Mucosa of descending colon (tissue), 3 donors: ENCODE data around the gene MMEL1. TPM values are rescaled to one million over a fixed set of nuclear protein-coding genes. Genes with fewer than 3 reads are reported as not detected.

Source experiments
- ATAC-seq: fragments of 200-7000 bp; cut with Tn5 transposase; one replicate; pipeline ENCODE4 v1.9.1; 2020; ENCODE audit warnings: mild to moderate bottlenecking, moderate library complexity
- DNase-seq, 3 donors: peaks; one replicate each; pipeline ENCODE4 v3.0.0-alpha.2; 2020
- H3K36me3 ChIP-seq: fragments of 200-600 bp; one replicate; pipeline ENCODE4 v1.8.0; 2021; ENCODE audit warnings: low read depth, mild to moderate bottlenecking
- H3K4me1 ChIP-seq: fragments of 200-600 bp; one replicate; pipeline ENCODE4 v1.8.0; 2021; ENCODE audit warnings: low read depth, mild to moderate bottlenecking
- H3K4me3 ChIP-seq: fragments of 200-600 bp; one replicate; pipeline ENCODE4 v1.8.0; 2021; ENCODE audit warnings: mild to moderate bottlenecking
- H3K9me3 ChIP-seq: fragments of 200-600 bp; one replicate; pipeline ENCODE4 v1.8.0; 2021; ENCODE audit warnings: mild to moderate bottlenecking
- CTCF ChIP-seq: fragments of 200-600 bp; IDR thresholded peaks from one replicate; pipeline ENCODE4 v1.8.0; 2022; ENCODE audit warnings: antibody characterized with exemption, mild to moderate bottlenecking
- intact Hi-C, 2 donors: fragments of 100-400 bp; cut with DNase I in 1 of 2; cut with micrococcal nuclease in 1 of 2; formaldehyde crosslinking; loops; one replicate each; pipeline versions ENCODE4 v1.11.0 to v1.11.1; 2022; cut with DNase I, micrococcal nuclease
- total RNA-seq, 3 donors: library from RNA; stranded (reverse); fragmentation: NEBNext Ultra II Directional in 2 of 3; extraction: Animal tissue kit (Norgen Biotek cat#: 25700) in 2 of 3; gene quantifications; one replicate each; pipeline versions ENCODE4 v1.2.1 to v1.2.4, GENCODE V29; 2021 to 2023
- donor health status: DM: no; HTN: no; CAD: no; lungs with moderate emphysema.
- donor health status: DM: no; HTN: no; CAD: no.
- donor health status: DM: no; HTN: yes; CAD: no.

MMEL1 gene
- total RNA-seq, 3 donors from 2014 or later = 4.2 to 10.9 (median 9.4) TPM

DNA sequence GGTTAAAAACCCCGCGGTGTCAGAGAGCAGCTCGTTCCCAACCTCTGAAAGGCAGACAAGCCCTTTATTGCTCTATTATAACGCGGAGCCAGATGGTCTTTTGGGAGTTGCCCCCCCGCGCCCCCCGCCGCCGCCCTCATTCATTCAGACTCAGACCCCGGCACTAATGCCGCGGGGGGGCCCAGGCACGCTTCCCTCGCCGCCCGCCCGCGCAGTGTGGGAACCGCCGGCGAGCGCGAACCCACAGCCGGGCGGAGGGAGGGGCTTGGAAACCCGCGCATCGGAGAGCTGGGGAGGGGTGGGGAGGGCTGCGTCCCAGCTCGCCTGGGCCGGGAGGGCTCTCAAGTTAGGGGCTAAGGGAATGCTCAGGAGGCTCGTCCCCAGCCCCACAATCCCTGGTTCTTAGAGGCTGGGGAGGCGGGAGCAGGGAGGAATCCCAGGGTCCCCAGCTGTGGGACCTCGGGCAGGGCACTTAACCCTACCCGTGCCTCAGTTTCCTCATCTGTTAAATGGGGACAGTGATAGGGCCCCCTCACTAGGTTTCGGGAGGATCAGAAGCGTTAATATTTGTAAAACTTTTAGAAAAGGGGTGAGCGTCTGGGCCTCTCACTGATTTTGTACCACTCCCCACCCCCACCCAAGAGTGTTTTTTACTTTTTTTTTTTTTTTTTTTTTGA, 91.9 kb downstream of the MMEL1 start:
- Histone ChIP-seq H3K4me1 (peaks cover 51% of the 10 kb centered on the region), H3K4me3 (no peak overlapping the region), H3K36me3 (no peaks in the 10 kb centered on the region), H3K9me3 (no peaks in the 10 kb centered on the region)
- TF ChIP-seq CTCF = no peak
- ATAC-seq = no peak
- intact Hi-C loops = no loop called here
- no peak for DNase-seq

Other genes starting within 250 kb of the MMEL1 start
- gene MORN1, start 241.5 kb downstream of the MMEL1 start, total RNA-seq = 10 to 100 TPM; 13.1 to 17.4 (median 13.4) TPM
- gene RER1, start 241.2 kb downstream of the MMEL1 start, total RNA-seq = 100 to 1,000 TPM; 151 to 217 (median 193) TPM
- gene PEX10, start 220.5 kb downstream of the MMEL1 start, total RNA-seq = 10 to 100 TPM; 13.4 to 20.4 (median 18.4) TPM
- 1 to 10 TPM; 1.2 to 6.8 (median 1.9) TPM for gene PLCH2, start 156.7 kb downstream of the MMEL1 start, total RNA-seq
- 10 to 100 TPM; 28.1 to 51.6 (median 44.7) TPM for gene PANK4, start 106.4 kb downstream of the MMEL1 start, total RNA-seq
- 1 to 10 TPM; 1.3 to 7.8 (median 1.6) TPM for gene HES5, start 102.8 kb downstream of the MMEL1 start, total RNA-seq
- gene TNFRSF14, start 76.6 kb downstream of the MMEL1 start, total RNA-seq = 100 to 1,000 TPM; 143 to 206 (median 146) TPM
- gene PRXL2B, start 46.2 kb downstream of the MMEL1 start, total RNA-seq = 10 to 100 TPM; 45.2 to 65.5 (median 48.3) TPM
- gene TTC34, start 168.7 kb upstream of the MMEL1 start, total RNA-seq = 1 to 10 TPM in 1 of 3 donors, under 1 TPM in 2; 0.43 to 1.1 (median 0.61) TPM